Measurements from ENCODE around the gene RAB41. TPM values are rescaled to one million over a fixed set of nuclear protein-coding genes. Genes with fewer than 3 reads are reported as not detected.

Gene RAB41
- total and polyA plus RNA-seq, 4 donors = not detected

DNA sequence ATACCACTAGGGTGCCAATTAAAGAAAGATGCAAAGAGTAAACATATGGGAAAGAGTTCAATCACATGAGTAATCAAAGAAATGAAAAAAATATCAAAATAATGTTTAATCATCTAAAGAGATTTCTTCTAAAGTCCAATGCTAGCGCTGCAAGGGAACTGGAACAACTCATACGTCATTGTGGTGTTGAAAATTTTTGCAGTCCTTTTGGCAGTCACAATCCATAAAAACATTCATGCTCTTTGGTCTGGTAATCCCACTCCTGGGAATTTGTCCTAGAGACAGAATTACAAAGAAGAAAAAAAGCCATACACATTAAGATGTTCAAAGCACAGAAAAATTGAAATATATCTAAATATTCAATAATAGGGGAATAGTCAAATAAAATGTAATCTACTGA lies 26.5 kb upstream of the RAB41 start:
- TF ChIP-seq, protein P1, sequence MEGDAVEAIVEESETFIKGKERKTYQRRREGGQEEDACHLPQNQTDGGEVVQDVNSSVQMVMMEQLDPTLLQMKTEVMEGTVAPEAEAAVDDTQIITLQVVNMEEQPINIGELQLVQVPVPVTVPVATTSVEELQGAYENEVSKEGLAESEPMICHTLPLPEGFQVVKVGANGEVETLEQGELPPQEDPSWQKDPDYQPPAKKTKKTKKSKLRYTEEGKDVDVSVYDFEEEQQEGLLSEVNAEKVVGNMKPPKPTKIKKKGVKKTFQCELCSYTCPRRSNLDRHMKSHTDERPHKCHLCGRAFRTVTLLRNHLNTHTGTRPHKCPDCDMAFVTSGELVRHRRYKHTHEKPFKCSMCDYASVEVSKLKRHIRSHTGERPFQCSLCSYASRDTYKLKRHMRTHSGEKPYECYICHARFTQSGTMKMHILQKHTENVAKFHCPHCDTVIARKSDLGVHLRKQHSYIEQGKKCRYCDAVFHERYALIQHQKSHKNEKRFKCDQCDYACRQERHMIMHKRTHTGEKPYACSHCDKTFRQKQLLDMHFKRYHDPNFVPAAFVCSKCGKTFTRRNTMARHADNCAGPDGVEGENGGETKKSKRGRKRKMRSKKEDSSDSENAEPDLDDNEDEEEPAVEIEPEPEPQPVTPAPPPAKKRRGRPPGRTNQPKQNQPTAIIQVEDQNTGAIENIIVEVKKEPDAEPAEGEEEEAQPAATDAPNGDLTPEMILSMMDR (IDR thresholded peaks at IDR 0.05; ENCODE audit: control extremely low read depth, extremely low read depth) = no peak
- H3K27ac ChIP-seq (ENCODE audit: low read depth in 1 of 2, low read length in 1 of 2) = no peak overlapping the region
- H3K27me3 ChIP-seq (ENCODE audit: control insufficient read depth in 3 of 3, insufficient read depth in 3 of 3, low read length in 2 of 3) = no peaks in the 10 kb centered on the region
- H3K4me1 ChIP-seq (ENCODE audit: control insufficient read depth in 5 of 5, insufficient read depth in 5 of 5, low read length in 5 of 5) = no peaks in the 10 kb centered on the region
- no peak overlapping the region for H3K9ac ChIP-seq (ENCODE audit: insufficient read depth in 1 of 2, low read length in 2 of 2)
- H3K36me3 ChIP-seq (ENCODE audit: control insufficient read depth in 4 of 4, insufficient read depth in 4 of 4, low read length in 4 of 4) = peaks cover 0 to 2% (median 0%) of the 10 kb centered on the region in 4 donors
- ATAC-seq (ENCODE audit: insufficient read depth, low FRiP score) (no peak), DNase-seq (no peak)
- no peak overlapping the region for H3K4me3 ChIP-seq
- peaks cover 0 to 2% (median 0%) of the 10 kb centered on the region in 4 donors for H3K9me3 ChIP-seq (ENCODE audit: control insufficient read depth in 4 of 4, insufficient read depth in 3 of 4, low read length in 3 of 4)
- WGBS, 2 donors = 76 to 90% methylated on average over 2 of the region's 2 CpGs

DNA sequence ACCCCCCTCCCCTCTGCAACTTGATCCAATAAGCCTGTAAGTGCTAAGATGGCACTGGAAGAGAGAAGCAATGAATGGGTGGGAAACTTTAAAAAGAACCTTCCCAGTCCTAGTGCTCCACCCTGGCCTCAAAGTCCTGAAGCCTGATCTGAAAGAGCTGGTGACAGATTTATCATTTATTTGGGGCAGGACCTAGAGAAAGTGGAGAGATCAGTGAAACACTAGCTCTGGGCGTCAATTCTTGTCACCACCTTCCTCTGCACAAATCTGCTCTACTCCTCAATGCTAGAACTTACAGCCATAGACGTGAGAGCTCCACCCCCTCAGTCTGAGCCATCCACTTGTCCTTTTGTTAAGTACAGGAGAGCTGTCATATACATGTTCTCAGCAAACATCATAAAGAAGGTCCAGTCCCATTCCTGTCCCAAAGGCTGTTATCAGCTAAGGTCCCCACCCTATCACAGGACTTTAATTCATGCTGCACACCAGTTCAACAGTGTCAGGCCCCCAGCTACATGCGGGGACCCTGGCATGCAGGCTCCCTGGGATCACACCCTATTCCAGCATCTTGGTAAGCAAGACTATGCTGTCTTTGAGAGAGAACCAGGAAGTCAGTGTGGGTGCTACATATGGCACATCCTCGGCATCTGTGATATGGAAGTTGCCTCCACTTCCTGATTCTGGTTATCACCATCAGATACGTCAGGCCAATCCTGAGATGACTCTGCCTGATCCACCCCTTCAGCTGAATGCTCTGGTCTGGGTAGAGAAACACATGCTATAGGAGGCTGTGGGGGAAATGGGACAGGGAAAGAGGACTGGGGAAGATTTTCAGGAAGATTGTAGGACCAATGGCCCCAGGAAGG lies 24.3 kb upstream of the RAB41 start:
- H3K4me1 ChIP-seq (ENCODE audit: control insufficient read depth in 5 of 5, insufficient read depth in 5 of 5, low read length in 5 of 5) = no peaks in the 10 kb centered on the region
- ATAC-seq (ENCODE audit: insufficient read depth, low FRiP score) = no peak
- DNase-seq = no peak
- H3K27me3 ChIP-seq (ENCODE audit: control insufficient read depth in 3 of 3, insufficient read depth in 3 of 3, low read length in 2 of 3) = no peaks in the 10 kb centered on the region
- peaks cover 0 to 2% (median 0%) of the 10 kb centered on the region in 4 donors for H3K9me3 ChIP-seq (ENCODE audit: control insufficient read depth in 4 of 4, insufficient read depth in 3 of 4, low read length in 3 of 4)
- no peak overlapping the region for H3K4me3 ChIP-seq
- WGBS, 2 donors = 65 to 79% methylated on average over 5 of the region's 5 CpGs
- no peak overlapping the region for H3K9ac ChIP-seq (ENCODE audit: insufficient read depth in 1 of 2, low read length in 2 of 2)
- H3K27ac ChIP-seq (ENCODE audit: low read depth in 1 of 2, low read length in 1 of 2) = no peak overlapping the region
- peaks cover 0 to 2% (median 0%) of the 10 kb centered on the region in 4 donors for H3K36me3 ChIP-seq (ENCODE audit: control insufficient read depth in 4 of 4, insufficient read depth in 4 of 4, low read length in 4 of 4)
- TF ChIP-seq, protein P1 (IDR thresholded peaks at IDR 0.05; ENCODE audit: control extremely low read depth, extremely low read depth) = no peak

DNA sequence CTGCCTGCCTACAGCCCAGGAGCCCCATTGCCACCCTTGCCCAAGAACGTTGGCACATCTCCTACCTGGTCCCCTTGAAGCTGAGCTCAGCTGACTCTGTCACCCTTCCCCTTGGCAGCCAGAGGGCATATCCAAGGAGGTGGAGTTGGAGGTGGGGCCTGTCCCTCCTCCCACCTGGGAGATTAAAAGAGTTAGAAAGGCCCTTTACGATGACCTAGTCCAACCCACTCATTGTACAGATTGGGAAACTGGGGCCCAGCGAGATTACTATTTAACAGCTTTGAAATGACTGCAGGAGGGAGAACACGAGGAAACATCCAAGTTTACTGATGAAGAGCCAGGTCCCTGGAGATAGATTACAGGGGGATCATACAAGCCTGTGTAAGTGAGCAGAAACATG lies 21.9 kb upstream of the RAB41 start, which contains the start of gene P2RY4:
TSS of gene P2RY4 (minus strand) at position 101 of the 400 bp plus-strand sequence. CDS start 580 bp downstream, outside the sequence.
- peaks cover 0 to 2% (median 0%) of the 10 kb centered on the region in 4 donors for H3K36me3 ChIP-seq (ENCODE audit: control insufficient read depth in 4 of 4, insufficient read depth in 4 of 4, low read length in 4 of 4)
- H3K4me3 ChIP-seq = no peak within 1 kb of the TSS
- no peaks in the 10 kb centered on the region for H3K4me1 ChIP-seq (ENCODE audit: control insufficient read depth in 5 of 5, insufficient read depth in 5 of 5, low read length in 5 of 5)
- ATAC-seq (ENCODE audit: insufficient read depth, low FRiP score) (no peak), DNase-seq (no peak)
- no peak within 1 kb of the TSS for H3K27ac ChIP-seq (ENCODE audit: low read depth in 1 of 2, low read length in 1 of 2)
- no peaks in the 10 kb centered on the region for H3K27me3 ChIP-seq (ENCODE audit: control insufficient read depth in 3 of 3, insufficient read depth in 3 of 3, low read length in 2 of 3)
- H3K9ac ChIP-seq (ENCODE audit: insufficient read depth in 1 of 2, low read length in 2 of 2) = no peak within 1 kb of the TSS
- TF ChIP-seq, protein P1 (IDR thresholded peaks at IDR 0.05; ENCODE audit: control extremely low read depth, extremely low read depth) = no peak
- H3K9me3 ChIP-seq (ENCODE audit: control insufficient read depth in 4 of 4, insufficient read depth in 3 of 4, low read length in 3 of 4) = peaks cover 0 to 5% (median 0%) of the 10 kb centered on the region in 4 donors
- WGBS, 2 donors = 68 to 86% methylated on average over 4 of the region's 4 CpGs
